ENCODE measurements around the gene MITD1. TPM values are rescaled to one million over a fixed set of nuclear protein-coding genes. Genes with fewer than 3 reads are reported as not detected.
A peak's percentile ranks its signal among the peaks of the same experiment; 100 is the strongest.

The MITD1 gene
- 21.2 TPM for total RNA-seq
- long read RNA-seq, transcript MITD1-201 (7 exons, 939 nt), result major isoform, 5 of 11 reads
- long read RNA-seq, partial matches to known transcripts, result 1 of 11 reads
- long read RNA-seq, other reads (novel, unspliced or antisense), result 3 of 11 reads

- DNase-seq (peak; percentile 94), ATAC-seq (peak; percentile 98)
- Histone ChIP-seq H3K9me3 (no peaks in the 10 kb centered on the region), H3K4me1 (peaks cover 31% of the 10 kb centered on the region), H3K36me3 (no peaks in the 10 kb centered on the region), H3K4me3 (peak within 1 kb of the TSS; percentile 86), H3K27me3 (no peaks in the 10 kb centered on the region), H3K27ac (peak within 1 kb of the TSS; percentile 74)
- TF ChIP-seq, protein P1, sequence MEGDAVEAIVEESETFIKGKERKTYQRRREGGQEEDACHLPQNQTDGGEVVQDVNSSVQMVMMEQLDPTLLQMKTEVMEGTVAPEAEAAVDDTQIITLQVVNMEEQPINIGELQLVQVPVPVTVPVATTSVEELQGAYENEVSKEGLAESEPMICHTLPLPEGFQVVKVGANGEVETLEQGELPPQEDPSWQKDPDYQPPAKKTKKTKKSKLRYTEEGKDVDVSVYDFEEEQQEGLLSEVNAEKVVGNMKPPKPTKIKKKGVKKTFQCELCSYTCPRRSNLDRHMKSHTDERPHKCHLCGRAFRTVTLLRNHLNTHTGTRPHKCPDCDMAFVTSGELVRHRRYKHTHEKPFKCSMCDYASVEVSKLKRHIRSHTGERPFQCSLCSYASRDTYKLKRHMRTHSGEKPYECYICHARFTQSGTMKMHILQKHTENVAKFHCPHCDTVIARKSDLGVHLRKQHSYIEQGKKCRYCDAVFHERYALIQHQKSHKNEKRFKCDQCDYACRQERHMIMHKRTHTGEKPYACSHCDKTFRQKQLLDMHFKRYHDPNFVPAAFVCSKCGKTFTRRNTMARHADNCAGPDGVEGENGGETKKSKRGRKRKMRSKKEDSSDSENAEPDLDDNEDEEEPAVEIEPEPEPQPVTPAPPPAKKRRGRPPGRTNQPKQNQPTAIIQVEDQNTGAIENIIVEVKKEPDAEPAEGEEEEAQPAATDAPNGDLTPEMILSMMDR (IDR thresholded peaks at IDR 0.05), result no peak
- intact Hi-C loops (cut with DNase I), result no loop called here
These were observed at the start of gene MITD1, which contains the start of gene MRPL30 for GRCh38 chr2:99180755-99181623. TSS of gene MITD1 (minus strand) at chr2:99181058. CDS start at chr2:99180981, 77 bp downstream. TSS of gene MRPL30 (plus strand) at chr2:99181184. CDS start at chr2:99186204, 5,020 bp downstream.

GRCh38 chr2:99217929-99218501 is 37.2 kb upstream of the MITD1 start:
- intact Hi-C loops (cut with DNase I), result no loop called here
- H3K9me3 ChIP-seq, result no peaks in the 10 kb centered on the region
- no peak for ATAC-seq
- no peak overlapping the region for H3K27ac ChIP-seq
- no peak overlapping the region for H3K4me3 ChIP-seq
- H3K4me1 ChIP-seq, result no peaks in the 10 kb centered on the region
- H3K27me3 ChIP-seq, result no peaks in the 10 kb centered on the region
- TF ChIP-seq, protein P1 (IDR thresholded peaks at IDR 0.05), result no peak
- DNase-seq, result no peak
- no peaks in the 10 kb centered on the region for H3K36me3 ChIP-seq

GRCh38 chr2:99216096-99216495 is 35.2 kb upstream of the MITD1 start:
- no peaks in the 10 kb centered on the region for H3K36me3 ChIP-seq
- H3K27me3 ChIP-seq, result no peaks in the 10 kb centered on the region

DNA sequence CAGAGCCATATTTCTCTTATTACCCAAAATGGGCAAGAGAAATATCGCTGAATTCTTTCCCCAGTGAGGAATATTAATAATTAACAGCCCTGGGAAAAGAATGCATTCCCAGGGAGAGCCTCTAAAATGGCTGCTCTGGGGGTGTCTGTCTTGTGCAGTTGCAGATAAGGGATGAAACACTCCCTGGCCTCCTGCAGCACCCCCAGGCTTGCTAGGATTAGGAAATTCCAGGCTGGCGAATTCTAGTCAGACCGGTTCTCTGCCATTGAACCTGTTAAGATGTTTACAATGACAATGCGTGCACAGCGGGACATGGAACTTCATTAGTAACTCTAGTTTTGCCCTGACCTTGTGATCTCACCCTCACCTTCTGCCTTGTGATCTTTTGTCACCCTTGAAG is 24.6 kb upstream of the MITD1 start:
- ATAC-seq, result no peak
- no peak overlapping the region for H3K4me3 ChIP-seq
- H3K27me3 ChIP-seq, result no peaks in the 10 kb centered on the region
- no peaks in the 10 kb centered on the region for H3K4me1 ChIP-seq
- no peaks in the 10 kb centered on the region for H3K9me3 ChIP-seq
- H3K36me3 ChIP-seq, result no peaks in the 10 kb centered on the region
- TF ChIP-seq, protein P1 (IDR thresholded peaks at IDR 0.05), result no peak
- no peak overlapping the region for H3K27ac ChIP-seq
- no peak for DNase-seq
- intact Hi-C loops (cut with DNase I), result no loop called here

More at GRCh38 chr2:99216096-99216495, 35.2 kb upstream of the MITD1 start:
- H3K9me3 ChIP-seq, result no peaks in the 10 kb centered on the region
- no peaks in the 10 kb centered on the region for H3K4me1 ChIP-seq
- ATAC-seq (no peak), DNase-seq (no peak)
- intact Hi-C loops (cut with DNase I), result no loop called here
- TF ChIP-seq, protein P1 (IDR thresholded peaks at IDR 0.05), result no peak
- no peak overlapping the region for H3K4me3 ChIP-seq
- H3K27ac ChIP-seq, result no peak overlapping the region

GRCh38 chr2:99201959-99202678 is 21.3 kb upstream of the MITD1 start:
- TF ChIP-seq, protein P1 (IDR thresholded peaks at IDR 0.05), result peak; percentile 6
- ATAC-seq, result no peak
- H3K9me3 ChIP-seq, result no peaks in the 10 kb centered on the region
- no peaks in the 10 kb centered on the region for H3K4me1 ChIP-seq
- no peak for DNase-seq
- intact Hi-C loops (cut with DNase I), result no loop called here
- H3K27ac ChIP-seq, result no peak overlapping the region
- H3K36me3 ChIP-seq, result peaks cover 17% of the 10 kb centered on the region
- no peaks in the 10 kb centered on the region for H3K27me3 ChIP-seq
- H3K4me3 ChIP-seq, result no peak overlapping the region
